ENCODE data around the gene UBE3B. TPM values are rescaled to one million over a fixed set of nuclear protein-coding genes. Genes with fewer than 3 reads are reported as not detected.

The UBE3B gene, protein sequence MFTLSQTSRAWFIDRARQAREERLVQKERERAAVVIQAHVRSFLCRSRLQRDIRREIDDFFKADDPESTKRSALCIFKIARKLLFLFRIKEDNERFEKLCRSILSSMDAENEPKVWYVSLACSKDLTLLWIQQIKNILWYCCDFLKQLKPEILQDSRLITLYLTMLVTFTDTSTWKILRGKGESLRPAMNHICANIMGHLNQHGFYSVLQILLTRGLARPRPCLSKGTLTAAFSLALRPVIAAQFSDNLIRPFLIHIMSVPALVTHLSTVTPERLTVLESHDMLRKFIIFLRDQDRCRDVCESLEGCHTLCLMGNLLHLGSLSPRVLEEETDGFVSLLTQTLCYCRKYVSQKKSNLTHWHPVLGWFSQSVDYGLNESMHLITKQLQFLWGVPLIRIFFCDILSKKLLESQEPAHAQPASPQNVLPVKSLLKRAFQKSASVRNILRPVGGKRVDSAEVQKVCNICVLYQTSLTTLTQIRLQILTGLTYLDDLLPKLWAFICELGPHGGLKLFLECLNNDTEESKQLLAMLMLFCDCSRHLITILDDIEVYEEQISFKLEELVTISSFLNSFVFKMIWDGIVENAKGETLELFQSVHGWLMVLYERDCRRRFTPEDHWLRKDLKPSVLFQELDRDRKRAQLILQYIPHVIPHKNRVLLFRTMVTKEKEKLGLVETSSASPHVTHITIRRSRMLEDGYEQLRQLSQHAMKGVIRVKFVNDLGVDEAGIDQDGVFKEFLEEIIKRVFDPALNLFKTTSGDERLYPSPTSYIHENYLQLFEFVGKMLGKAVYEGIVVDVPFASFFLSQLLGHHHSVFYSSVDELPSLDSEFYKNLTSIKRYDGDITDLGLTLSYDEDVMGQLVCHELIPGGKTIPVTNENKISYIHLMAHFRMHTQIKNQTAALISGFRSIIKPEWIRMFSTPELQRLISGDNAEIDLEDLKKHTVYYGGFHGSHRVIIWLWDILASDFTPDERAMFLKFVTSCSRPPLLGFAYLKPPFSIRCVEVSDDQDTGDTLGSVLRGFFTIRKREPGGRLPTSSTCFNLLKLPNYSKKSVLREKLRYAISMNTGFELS
- total RNA-seq (2022; extraction: Qiagen RNA extraction; ENCODE audit: low read depth), result 12.1 to 14.4 TPM (median 13.7 TPM) in 5 replicates

GRCh38 chr12:109477185-109477962 lies at the start of gene UBE3B, which contains the start of gene KCTD10:
Gene UBE3B (plus strand): TSS chr12:109477634. CDS start chr12:109483552, 5,918 bp downstream.
Gene KCTD10 (minus strand): TSS chr12:109477300. CDS start chr12:109477262, 38 bp downstream.

GRCh38 chr12:109573029-109573913 lies 95.8 kb downstream of the UBE3B start, which contains the start of the genes MMAB and MVK:
Gene MMAB (minus strand): TSS chr12:109573504. CDS start chr12:109573480, 24 bp downstream.
Gene MVK (plus strand): TSS chr12:109573794. CDS start chr12:109574823, 1,029 bp downstream.

Other genes starting within 250 kb of the UBE3B start
- gene FOXN4, start 168.3 kb upstream of the UBE3B start, total RNA-seq (2022; extraction: Qiagen RNA extraction; ENCODE audit: low read depth), result not detected in 5 replicates
- gene MYO1H, start 129.7 kb upstream of the UBE3B start, total RNA-seq (2022; extraction: Qiagen RNA extraction; ENCODE audit: low read depth), result not detected in 5 replicates
- gene KCTD10, start 334 bp upstream of the UBE3B start, total RNA-seq (2022; extraction: Qiagen RNA extraction; ENCODE audit: low read depth), result 40.9 to 52.2 TPM (median 43.8 TPM) in 5 replicates
- gene MMAB, start 95.9 kb downstream of the UBE3B start, total RNA-seq (2022; extraction: Qiagen RNA extraction; ENCODE audit: low read depth), result 23.1 to 30.9 TPM (median 28.3 TPM) in 5 replicates
- 5.5 to 9.2 TPM (median 6.9 TPM) in 5 replicates for gene MVK, start 96.2 kb downstream of the UBE3B start, total RNA-seq (2022; extraction: Qiagen RNA extraction; ENCODE audit: low read depth)
- 3.8 to 7.3 TPM (median 5.8 TPM) in 5 replicates for gene FAM222A, start 236.2 kb downstream of the UBE3B start, total RNA-seq (2022; extraction: Qiagen RNA extraction; ENCODE audit: low read depth)